ACHN (cell line): ENCODE results near the gene ACOT2.
"Not testable (repeated sequence)": the region's sequence is repeated elsewhere in the genome, so short reads cannot be mapped to it uniquely, and the experiment has no call there.

Experiments used
- DNase-seq: peaks from one replicate; pipeline ENCODE4 v3.0.0-alpha.2; 2015
- in situ Hi-C: cut with HindIII; loops from 2 replicates; pipeline ENCODE4 v1.10.0; 2017; ENCODE audit warnings: low sequenced_read_pairs, low pct_ligation_motif_present, low pct_unique_long_range_greater_than_20kb

The ACOT2 gene

GRCh38 chr14:73569185-73569958 is at the start of gene ACOT2:
ACOT2 (plus strand) TSS chr14:73569213; CDS start chr14:73569241, 28 bp downstream.
- DNase-seq: peak; percentile 85
- in situ Hi-C loops: not testable (repeated sequence)

DNA sequence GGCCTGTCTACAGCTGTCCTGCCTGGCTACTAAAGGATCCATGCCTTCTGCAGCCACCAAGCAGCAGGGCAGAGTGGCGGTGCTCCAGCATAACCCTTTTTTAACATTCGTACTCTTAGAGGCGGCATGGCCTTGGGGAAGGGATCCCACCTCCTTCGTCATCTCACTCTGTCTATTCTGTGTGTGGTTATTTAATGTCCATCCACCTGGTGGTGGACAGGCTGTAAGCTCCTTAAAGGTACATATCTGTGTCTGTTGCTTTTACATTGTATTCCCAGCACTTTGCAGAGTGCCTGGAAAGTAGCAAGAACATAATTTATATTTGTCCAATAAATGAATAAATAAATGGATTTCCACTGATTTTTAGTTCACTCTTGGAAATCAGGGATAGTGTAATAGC is 47.8 kb upstream of the ACOT2 start:
- no peak for DNase-seq
- in situ Hi-C loops: no loop called here

- in situ Hi-C loops: no loop called here
- no peak for DNase-seq
Measured at GRCh38 chr14:73524493-73524892, 44.5 kb upstream of the ACOT2 start.

- in situ Hi-C loops: no loop called here
- no peak for DNase-seq
Measured at GRCh38 chr14:73526036-73526984, 42.7 kb upstream of the ACOT2 start.

- in situ Hi-C loops: not testable (repeated sequence)
Measured at GRCh38 chr14:73529356-73529755, 39.7 kb upstream of the ACOT2 start.

DNA sequence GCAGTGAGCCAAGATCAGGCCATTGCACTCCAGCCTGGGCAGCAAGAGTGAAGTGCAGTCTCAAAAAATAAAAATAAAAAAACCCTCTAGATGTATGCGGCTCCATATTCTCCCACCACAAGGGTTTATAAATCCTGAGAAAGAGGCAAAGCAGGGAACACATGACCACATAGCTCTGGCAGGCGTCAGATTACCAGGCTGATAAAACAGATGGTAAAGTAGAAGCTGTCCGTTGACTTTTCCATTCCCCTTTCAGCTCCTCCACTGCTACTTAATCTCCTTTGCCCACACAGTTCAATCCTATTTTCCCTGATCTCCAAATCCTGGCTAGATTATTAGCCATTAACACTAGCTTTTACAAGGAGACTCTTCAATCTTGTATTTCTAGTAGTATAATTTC is 37.0 kb upstream of the ACOT2 start:
- in situ Hi-C loops, DNase-seq: not testable (repeated sequence)

More at GRCh38 chr14:73529356-73529755, 39.7 kb upstream of the ACOT2 start:
- DNase-seq: not testable (repeated sequence)

DNA sequence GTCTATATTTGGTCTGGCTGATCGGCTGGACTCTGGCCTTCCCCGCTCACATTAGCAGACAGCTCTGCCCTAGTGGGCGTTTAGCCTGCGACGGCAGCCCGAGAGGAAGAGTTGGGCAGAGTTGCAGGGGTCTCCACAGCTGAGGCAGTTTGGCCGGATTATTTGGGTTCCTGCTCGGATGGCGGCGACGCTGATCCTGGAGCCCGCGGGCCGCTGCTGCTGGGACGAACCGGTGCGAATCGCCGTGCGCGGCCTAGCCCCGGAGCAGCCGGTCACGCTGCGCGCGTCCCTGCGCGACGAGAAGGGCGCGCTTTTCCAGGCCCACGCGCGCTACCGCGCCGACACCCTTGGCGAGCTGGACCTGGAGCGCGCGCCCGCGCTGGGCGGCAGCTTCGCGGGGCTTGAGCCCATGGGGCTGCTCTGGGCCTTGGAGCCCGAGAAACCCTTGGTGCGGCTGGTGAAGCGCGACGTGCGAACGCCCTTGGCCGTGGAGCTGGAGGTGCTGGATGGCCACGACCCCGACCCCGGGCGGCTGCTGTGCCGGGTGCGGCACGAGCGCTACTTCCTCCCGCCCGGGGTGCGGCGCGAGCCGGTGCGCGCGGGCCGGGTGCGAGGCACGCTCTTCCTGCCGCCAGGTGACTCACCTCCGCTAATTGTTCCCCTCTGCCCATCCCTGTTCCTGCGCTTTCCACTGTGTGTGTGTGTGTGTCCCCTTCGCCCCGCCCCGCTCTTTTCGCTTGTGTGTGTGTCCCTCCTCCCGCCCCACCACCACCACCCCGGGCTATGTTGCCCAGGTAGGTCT is 31.6 kb upstream of the ACOT2 start:
- DNase-seq, in situ Hi-C loops: not testable (repeated sequence)

DNA sequence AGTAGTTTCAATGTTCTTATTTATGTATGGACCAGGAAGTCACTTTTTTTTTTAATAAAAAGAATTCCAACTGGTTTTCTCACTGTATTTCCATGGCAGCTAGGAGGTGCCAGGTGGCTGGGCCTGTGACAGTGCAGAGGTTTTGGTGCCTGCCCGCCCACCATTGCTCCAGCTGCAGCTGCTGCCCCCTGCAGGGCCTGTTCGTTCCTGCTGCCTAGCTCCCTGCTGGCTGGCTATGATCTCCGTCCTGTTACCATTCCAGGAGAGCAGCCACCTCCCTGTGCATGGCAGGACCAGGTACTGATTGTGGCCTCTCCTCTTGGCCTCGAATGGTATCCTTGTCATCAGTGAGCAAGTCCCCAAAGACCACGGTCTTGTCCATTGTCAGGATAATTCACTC is 30.0 kb upstream of the ACOT2 start:
- in situ Hi-C loops, DNase-seq: not testable (repeated sequence)

GRCh38 chr14:73542961-73543360 is 26.1 kb upstream of the ACOT2 start:
- DNase-seq, in situ Hi-C loops: not testable (repeated sequence)

GRCh38 chr14:73545353-73545752 is 23.7 kb upstream of the ACOT2 start:
- in situ Hi-C loops: not testable (repeated sequence)

DNA sequence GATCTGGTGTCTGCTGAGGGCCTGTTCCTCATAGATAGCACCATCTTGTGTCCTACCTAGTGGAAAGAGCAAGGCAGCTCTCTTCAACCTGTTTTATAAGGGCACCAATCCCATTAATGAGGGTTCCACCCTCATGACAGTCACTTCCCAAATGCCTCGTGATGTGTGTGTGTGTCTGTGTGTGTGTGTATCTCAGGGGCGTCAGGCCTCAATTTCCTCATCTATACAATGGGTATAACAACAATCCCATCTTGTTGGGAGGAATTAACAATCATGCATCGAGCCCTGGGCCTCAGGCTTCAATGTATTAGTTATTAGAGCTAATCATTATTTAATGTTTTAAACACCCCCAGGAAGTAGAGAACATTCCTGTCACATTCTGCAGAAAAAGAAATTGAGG is 19.9 kb upstream of the ACOT2 start:
- in situ Hi-C loops, DNase-seq: not testable (repeated sequence)

More at GRCh38 chr14:73545353-73545752, 23.7 kb upstream of the ACOT2 start:
- not testable (repeated sequence) for DNase-seq

GRCh38 chr14:73549889-73550524 is 19.0 kb upstream of the ACOT2 start:
- DNase-seq, in situ Hi-C loops: not testable (repeated sequence)

- DNase-seq: no peak
- in situ Hi-C loops: no loop called here
Measured at GRCh38 chr14:73553845-73554244, 15.2 kb upstream of the ACOT2 start.

- in situ Hi-C loops, DNase-seq: not testable (repeated sequence)
Measured at GRCh38 chr14:73557201-73557600, 11.8 kb upstream of the ACOT2 start.

- DNase-seq, in situ Hi-C loops: not testable (repeated sequence)
Measured at GRCh38 chr14:73558238-73558637, 10.8 kb upstream of the ACOT2 start.

DNA sequence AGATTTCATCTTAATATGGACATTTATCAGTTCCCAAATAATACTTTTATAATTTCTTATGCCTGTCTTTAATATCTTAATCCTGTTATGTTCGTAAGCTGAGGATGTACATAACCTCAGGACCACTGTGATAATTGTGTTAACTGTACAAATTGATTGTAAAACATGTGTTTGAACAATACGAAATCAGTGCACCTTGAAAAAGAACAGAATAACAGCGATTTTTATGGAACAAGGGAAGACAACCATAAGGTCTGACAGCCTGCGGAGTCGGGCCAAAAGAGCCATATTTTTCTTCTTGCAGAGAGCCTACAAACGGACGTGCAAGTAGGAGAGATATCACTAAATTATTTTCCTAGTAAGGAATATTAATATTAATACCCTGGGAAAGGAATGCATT is 6.8 kb upstream of the ACOT2 start:
- DNase-seq, in situ Hi-C loops: not testable (repeated sequence)

DNA sequence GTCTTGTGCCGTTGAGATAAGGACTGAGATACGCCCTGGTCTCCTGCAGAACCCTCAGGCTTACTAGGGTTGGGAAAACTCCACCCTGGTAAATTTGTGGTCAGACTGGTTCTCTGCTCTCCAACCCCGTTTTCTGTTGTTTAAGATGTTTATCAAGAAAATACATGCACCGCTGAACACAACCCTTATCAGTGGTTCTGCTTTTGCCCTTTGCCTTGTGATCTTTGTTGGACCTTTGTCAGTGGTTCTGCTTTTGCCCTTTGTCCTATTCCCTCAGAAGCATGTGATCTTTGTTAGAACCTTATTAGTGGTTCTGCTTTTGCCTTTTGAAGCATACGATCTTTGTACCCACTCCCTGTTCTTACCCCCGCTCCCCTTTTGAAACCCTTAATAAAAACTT is 6.3 kb upstream of the ACOT2 start:
- DNase-seq, in situ Hi-C loops: not testable (repeated sequence)

- DNase-seq, in situ Hi-C loops: not testable (repeated sequence)
Measured at GRCh38 chr14:73566431-73566830, 2.6 kb upstream of the ACOT2 start.
